Loucy (cell line): ENCODE measurements around the gene RALGPS1.

Experiments used
- EZH2phosphoT487 ChIP-seq: fragments of 200-600 bp; IDR thresholded peaks from 2 replicates; pipeline ENCODE4 v1.6.1; 2018; ENCODE audit warnings: antibody characterized with exemption, mild to moderate bottlenecking, moderate library complexity, borderline replicate concordance
- TF ChIP-seq, protein P1 (sequence below): fragments of 200-600 bp; sonication (generic); conservative IDR thresholded peaks from 2 replicates; pipeline ENCODE4 v1.5.1; 2014; ENCODE audit warnings: mild to moderate bottlenecking, antibody characterized with exemption, low read length

- TF ChIP-seq, protein P1, sequence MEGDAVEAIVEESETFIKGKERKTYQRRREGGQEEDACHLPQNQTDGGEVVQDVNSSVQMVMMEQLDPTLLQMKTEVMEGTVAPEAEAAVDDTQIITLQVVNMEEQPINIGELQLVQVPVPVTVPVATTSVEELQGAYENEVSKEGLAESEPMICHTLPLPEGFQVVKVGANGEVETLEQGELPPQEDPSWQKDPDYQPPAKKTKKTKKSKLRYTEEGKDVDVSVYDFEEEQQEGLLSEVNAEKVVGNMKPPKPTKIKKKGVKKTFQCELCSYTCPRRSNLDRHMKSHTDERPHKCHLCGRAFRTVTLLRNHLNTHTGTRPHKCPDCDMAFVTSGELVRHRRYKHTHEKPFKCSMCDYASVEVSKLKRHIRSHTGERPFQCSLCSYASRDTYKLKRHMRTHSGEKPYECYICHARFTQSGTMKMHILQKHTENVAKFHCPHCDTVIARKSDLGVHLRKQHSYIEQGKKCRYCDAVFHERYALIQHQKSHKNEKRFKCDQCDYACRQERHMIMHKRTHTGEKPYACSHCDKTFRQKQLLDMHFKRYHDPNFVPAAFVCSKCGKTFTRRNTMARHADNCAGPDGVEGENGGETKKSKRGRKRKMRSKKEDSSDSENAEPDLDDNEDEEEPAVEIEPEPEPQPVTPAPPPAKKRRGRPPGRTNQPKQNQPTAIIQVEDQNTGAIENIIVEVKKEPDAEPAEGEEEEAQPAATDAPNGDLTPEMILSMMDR: no peak
- no peak for TF ChIP-seq EZH2phosphoT487
Measured at GRCh38 chr9:127038531-127038930, 123.9 kb downstream of the RALGPS1 start.
